Activated CD8-positive, alpha-beta memory T cell treated with anti-CD3 and anti-CD28 coated beads for 4 hours (primary cell): ENCODE measurements around the gene FRG1.
A peak's percentile ranks its signal among the peaks of the same experiment; 100 is the strongest.
"Not testable (repeated sequence)": the region's sequence is repeated elsewhere in the genome, so short reads cannot be mapped to it uniquely, and the experiment has no call there.

ENCODE experiments used
- DNase-seq, 2 donors: peaks; one replicate each; pipeline ENCODE4 v3.0.0-alpha.2; 2020; ENCODE audit warnings: low read depth in 2 of 2

The FRG1 gene

GRCh38 chr4:189940178-189941004 lies at the start of gene FRG1:
Gene FRG1, plus strand, starts transcription at chr4:189940872. Its CDS starts 138 bp downstream, at chr4:189941010.
- DNase-seq = peak; percentile 90 to 92

GRCh38 chr4:189897667-189898066 lies 43.0 kb upstream of the FRG1 start:
- DNase-seq = no peak

- DNase-seq = not testable (repeated sequence)
Observed at GRCh38 chr4:189899481-189900015, 41.1 kb upstream of the FRG1 start.

GRCh38 chr4:189904420-189905027 lies 36.1 kb upstream of the FRG1 start:
- peak; percentile 2 to 6 for DNase-seq

GRCh38 chr4:189912170-189912569 lies 28.5 kb upstream of the FRG1 start:
- DNase-seq = no peak

GRCh38 chr4:189917161-189917891 lies 23.3 kb upstream of the FRG1 start:
- no peak for DNase-seq

GRCh38 chr4:189921058-189921457 lies 19.6 kb upstream of the FRG1 start:
- no peak for DNase-seq

GRCh38 chr4:189926742-189927141 lies 13.9 kb upstream of the FRG1 start:
- not testable (repeated sequence) for DNase-seq

GRCh38 chr4:189941005-189941450 lies 356 bp downstream of the FRG1 start:
- no peak for DNase-seq

GRCh38 chr4:189942412-189942811 lies 1.7 kb downstream of the FRG1 start:
- not testable (repeated sequence) for DNase-seq

- not testable (repeated sequence) for DNase-seq
Observed at GRCh38 chr4:189944077-189944476, 3.4 kb downstream of the FRG1 start.

- DNase-seq = not testable (repeated sequence)
Observed at GRCh38 chr4:189946906-189947305, 6.2 kb downstream of the FRG1 start.

GRCh38 chr4:189948486-189948885 lies 7.8 kb downstream of the FRG1 start:
- not testable (repeated sequence) for DNase-seq

- DNase-seq = not testable (repeated sequence)
Observed at GRCh38 chr4:189969291-189969690, 28.6 kb downstream of the FRG1 start.

GRCh38 chr4:189973646-189974045 lies 33.0 kb downstream of the FRG1 start:
- DNase-seq = no peak

GRCh38 chr4:189974056-189974455 lies 33.4 kb downstream of the FRG1 start:
- no peak for DNase-seq

GRCh38 chr4:189979196-189980047 lies 38.8 kb downstream of the FRG1 start:
- DNase-seq = no peak

GRCh38 chr4:189980292-189980691 lies 39.6 kb downstream of the FRG1 start:
- DNase-seq = not testable (repeated sequence)

GRCh38 chr4:189981970-189982369 lies 41.3 kb downstream of the FRG1 start:
- DNase-seq = no peak

- not testable (repeated sequence) for DNase-seq
Observed at GRCh38 chr4:189983916-189984526, 43.3 kb downstream of the FRG1 start.

GRCh38 chr4:189984661-189985060 lies 44.0 kb downstream of the FRG1 start:
- not testable (repeated sequence) for DNase-seq
